Stimulated activated CD8-positive, alpha-beta memory T cell treated with anti-CD3 and anti-CD28 coated beads, Interleukin-4, amount 100 ng/mL, for 24 hours (primary cell): ENCODE data around the gene DOCK4.

ENCODE experiments used
- DNase-seq: peaks from one replicate; pipeline ENCODE4 v3.0.0-alpha.2; 2020; ENCODE audit warnings: low read depth

DOCK4 gene

GRCh38 chr7:112053737-112054069 lies 152.5 kb downstream of the DOCK4 start:
- no peak for DNase-seq

- no peak for DNase-seq
These were observed 153.0 kb downstream of the DOCK4 start for GRCh38 chr7:112052993-112053736.

- no peak for DNase-seq
These were observed 153.7 kb downstream of the DOCK4 start for GRCh38 chr7:112052498-112052897.

GRCh38 chr7:112050250-112050881 lies 155.8 kb downstream of the DOCK4 start:
- DNase-seq: no peak

GRCh38 chr7:112049555-112050249 lies 156.5 kb downstream of the DOCK4 start:
- DNase-seq: no peak

GRCh38 chr7:112047421-112047820 lies 158.8 kb downstream of the DOCK4 start:
- DNase-seq: no peak

- no peak for DNase-seq
These were observed 161.0 kb downstream of the DOCK4 start for GRCh38 chr7:112045222-112045621.

- DNase-seq: no peak
These were observed 163.6 kb downstream of the DOCK4 start for GRCh38 chr7:112042631-112043030.

GRCh38 chr7:112038353-112038752 lies 167.8 kb downstream of the DOCK4 start:
- no peak for DNase-seq

- no peak for DNase-seq
These were observed 170.1 kb downstream of the DOCK4 start for GRCh38 chr7:112036071-112036470.

GRCh38 chr7:112031689-112032088 lies 174.5 kb downstream of the DOCK4 start:
- no peak for DNase-seq

GRCh38 chr7:112025556-112025955 lies 180.6 kb downstream of the DOCK4 start:
- no peak for DNase-seq

- no peak for DNase-seq
These were observed 182.4 kb downstream of the DOCK4 start for GRCh38 chr7:112023786-112024185.

GRCh38 chr7:112023282-112023681 lies 182.9 kb downstream of the DOCK4 start:
- no peak for DNase-seq

- no peak for DNase-seq
These were observed 184.1 kb downstream of the DOCK4 start for GRCh38 chr7:112022128-112022527.

GRCh38 chr7:112021379-112022044 lies 184.7 kb downstream of the DOCK4 start:
- DNase-seq: no peak

GRCh38 chr7:112020800-112021199 lies 185.4 kb downstream of the DOCK4 start:
- no peak for DNase-seq

- DNase-seq: no peak
These were observed 186.3 kb downstream of the DOCK4 start for GRCh38 chr7:112019932-112020331.

GRCh38 chr7:112018305-112019030 lies 187.7 kb downstream of the DOCK4 start:
- DNase-seq: no peak

GRCh38 chr7:112015146-112015545 lies 191.1 kb downstream of the DOCK4 start:
- DNase-seq: no peak

GRCh38 chr7:112014347-112014746 lies 191.9 kb downstream of the DOCK4 start:
- DNase-seq: no peak

GRCh38 chr7:112013274-112013673 lies 192.9 kb downstream of the DOCK4 start:
- no peak for DNase-seq
